GM18907 (cell line): ENCODE results near the gene PSMD12.
"Not testable (repeated sequence)": the region's sequence is repeated elsewhere in the genome, so short reads cannot be mapped to it uniquely, and the experiment has no call there.

ENCODE experiments used
- ATAC-seq: cut with Tn5 transposase; IDR thresholded peaks from one replicate; pipeline ENCODE4 v1.9.1; 2021; ENCODE audit warnings: mild to moderate bottlenecking, moderate library complexity; ENCODE audit not compliant: unreplicated experiment

Gene PSMD12

DNA sequence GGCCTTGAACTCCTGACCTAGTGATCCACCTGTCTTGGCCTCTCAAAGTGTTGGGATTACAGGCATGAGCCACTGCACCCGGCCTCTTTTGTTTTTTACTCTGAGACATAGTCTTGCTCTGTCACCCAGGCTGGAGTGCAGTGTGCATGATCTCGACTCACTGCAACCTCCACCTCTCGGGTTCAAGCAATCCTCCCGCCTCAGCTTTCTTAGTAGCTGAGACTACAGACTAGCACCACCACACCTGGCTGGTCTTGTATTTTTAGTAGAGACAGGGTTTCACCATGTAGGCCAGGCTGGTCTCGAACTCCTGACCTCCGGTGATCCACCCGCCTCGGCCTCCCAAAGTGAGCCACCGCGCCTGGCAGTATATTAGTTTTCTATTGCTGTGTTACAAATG lies 22.2 kb upstream of the PSMD12 start:
- ATAC-seq = not testable (repeated sequence)

DNA sequence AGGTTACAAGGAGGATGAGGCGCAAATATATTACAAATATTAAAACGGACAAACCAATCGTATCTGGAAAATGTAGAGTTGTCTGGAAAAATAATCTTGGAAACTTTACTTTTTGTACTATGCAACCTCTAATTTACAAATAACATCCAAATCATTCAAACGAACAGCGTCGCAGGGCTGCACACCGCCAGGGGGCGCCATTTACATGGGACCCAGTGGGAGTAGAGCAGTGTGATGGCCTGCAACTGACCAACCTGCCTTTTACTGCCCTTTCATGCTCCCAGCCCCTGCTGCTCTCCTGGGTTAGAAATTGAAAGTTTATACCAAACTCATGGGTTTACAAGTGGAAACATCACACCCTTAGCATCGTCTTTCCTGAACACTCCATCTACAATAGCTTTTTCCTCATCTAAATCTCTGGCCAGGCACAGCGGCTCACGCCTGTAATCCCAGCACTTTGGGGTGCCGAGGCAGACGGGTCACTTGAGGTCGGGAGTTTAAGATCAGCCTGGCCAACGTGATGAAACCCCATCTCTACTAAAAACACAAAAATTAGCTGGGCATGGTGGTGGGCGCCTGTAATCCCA lies 20.7 kb upstream of the PSMD12 start:
- no peak for ATAC-seq

DNA sequence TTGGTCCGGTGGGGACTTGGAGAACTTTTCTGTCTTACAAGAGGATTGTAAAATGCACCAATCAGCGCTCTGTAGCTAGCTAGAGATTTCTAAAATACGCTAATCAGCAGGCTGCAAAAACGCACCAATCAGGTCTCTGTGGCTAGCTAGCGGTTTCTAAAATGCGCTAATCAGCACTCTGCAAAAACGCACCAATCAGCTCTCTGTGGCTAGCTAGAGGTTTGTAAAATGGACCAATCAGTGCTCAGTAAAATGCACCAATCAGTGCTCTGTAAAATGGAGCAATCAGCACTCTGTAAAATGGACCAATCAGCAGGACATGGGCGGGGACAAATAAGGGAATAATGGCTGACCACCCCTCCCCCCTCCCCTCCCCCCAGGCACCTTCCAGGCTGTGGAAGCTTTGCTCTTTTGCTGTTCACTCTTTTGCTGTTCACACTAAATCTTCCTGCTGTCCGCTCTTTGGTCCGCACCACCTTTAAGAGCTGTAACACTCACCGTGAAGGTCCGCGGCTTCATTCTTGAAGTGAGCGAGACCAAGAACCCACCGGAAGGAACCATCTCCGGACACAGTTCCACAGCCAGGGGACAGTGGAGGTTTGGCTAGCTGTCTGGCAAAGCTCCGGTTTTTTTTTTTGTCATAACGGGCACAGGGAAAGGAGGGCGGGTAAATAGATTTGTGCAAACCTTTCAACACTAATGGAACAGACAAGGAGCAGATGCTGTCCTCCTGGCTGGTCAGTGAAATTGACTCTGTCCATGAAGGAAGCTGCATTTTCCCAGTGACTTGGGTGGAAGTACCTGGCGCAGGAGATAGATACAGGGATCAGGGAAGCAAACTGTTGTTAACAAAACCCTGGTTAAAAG lies 19.0 kb upstream of the PSMD12 start:
- ATAC-seq = no peak

DNA sequence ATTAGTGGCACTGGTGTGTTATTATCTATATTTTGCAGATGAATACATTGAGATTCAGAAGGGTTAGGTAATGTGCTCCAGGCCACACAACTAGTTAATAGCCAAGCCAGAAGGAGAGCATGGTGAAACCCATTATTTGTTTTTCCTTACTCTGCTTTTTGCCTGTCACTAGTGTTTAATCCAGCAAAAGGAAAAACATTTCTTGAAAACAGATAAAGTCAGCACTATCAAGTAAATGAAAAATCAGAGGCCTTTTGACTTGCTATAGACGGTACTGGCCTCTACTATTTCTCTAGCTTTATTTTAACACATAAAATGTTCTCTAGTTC lies 15.5 kb upstream of the PSMD12 start:
- no peak for ATAC-seq

DNA sequence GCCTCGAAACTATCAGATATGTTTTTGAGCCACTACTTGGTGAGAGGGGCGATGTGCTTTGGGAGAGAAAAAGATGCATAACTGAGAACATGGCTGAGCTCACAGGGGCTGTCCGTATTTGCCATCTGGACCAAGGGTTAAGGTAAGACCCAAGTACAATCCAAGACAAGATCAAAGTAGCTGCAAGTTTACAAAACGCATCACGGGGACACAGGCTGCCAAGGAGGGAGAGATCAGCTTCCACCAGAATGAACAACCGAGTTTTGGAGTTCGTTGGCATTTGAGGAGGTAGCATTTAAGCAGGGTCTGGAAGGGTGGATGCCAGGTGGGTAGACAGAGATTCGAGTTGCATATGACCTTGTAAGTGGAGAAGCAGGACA lies 12.9 kb upstream of the PSMD12 start:
- ATAC-seq = no peak

DNA sequence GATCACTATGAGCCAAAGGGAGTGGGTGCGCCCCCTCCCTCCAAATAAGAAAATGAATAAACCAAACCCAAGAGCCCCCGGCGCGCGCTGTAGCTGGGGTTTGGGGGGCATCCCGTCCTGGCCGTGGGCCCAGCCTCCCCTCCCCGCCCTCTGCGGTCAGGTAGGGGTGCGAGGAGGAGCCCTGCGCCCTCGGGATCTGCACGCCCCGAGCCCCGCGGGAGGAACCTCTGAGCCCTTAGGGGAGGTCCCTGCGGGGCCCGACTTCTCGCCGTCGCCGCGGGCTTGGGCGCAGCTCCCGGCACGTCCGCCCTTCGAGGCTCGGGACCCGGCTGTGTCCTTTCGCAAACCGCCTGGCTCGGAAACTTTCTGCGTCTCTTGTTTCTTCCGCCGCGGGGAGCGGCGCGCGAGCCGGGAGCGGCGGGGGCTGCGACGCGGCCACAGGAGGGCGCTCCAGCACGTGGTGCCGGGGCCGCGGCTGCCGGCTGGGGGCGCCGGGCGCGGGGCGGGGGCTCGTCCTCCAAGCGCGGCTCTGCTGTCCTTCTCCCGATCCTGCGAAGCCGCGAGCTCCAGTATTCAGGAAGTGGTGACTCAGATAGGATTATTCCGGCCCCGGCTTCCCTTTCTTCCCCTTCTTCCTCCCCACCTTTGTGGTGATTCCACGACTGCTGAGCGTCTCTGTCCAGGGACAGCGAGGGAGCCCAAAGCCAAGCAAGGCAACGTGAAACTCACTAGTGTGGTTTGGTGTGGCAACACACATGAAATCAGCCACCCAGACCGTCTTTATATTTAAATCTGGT lies 12.3 kb upstream of the PSMD12 start:
- peak; percentile 40 for ATAC-seq

DNA sequence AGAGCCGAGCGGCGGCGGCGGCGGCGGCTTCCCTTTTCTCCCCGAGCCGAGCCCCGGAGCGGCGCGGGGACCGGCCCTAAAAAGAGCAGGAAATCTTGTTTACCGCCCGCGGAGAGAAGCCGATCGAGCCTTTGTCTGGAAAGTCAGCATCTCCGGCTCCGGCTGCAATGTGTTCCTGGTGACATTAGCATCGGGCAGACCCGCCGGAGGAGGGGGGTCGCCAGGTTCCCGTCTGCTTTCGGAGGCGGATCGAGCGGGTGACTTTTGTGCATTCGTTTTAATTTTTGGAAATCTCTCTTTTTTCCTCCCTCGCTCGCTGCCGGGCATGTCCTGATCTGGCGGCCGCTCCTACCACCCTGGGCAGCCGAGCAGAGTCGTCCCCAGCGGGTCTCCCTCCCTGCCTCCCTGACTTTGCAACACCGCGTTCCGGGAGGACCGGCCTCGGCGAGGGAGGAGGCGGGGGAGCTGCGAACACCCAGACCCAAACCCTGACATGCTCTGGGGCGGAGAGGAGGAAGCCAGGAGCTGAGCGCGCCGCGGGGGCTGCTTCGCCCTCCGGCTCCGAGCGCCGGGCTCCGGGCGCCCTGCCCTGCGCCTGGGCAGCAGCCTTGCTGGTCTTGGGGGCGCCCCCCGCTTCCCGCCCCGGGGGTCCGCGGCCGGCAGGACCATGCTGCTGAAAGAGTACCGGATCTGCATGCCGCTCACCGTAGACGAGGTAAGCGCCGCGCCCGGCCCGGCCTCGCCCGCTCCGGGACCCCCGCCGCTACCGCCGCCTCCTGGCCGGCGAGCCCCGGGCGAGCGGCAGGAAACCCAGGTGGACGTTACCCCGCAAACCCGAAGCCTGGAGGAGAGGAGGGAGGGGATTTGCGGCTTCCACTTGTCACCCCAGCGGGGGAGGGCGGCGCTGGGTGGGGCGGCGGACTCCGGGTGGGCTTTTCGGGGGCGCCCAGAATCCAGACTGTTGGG lies 11.4 kb upstream of the PSMD12 start:
- ATAC-seq = peak; percentile 31

DNA sequence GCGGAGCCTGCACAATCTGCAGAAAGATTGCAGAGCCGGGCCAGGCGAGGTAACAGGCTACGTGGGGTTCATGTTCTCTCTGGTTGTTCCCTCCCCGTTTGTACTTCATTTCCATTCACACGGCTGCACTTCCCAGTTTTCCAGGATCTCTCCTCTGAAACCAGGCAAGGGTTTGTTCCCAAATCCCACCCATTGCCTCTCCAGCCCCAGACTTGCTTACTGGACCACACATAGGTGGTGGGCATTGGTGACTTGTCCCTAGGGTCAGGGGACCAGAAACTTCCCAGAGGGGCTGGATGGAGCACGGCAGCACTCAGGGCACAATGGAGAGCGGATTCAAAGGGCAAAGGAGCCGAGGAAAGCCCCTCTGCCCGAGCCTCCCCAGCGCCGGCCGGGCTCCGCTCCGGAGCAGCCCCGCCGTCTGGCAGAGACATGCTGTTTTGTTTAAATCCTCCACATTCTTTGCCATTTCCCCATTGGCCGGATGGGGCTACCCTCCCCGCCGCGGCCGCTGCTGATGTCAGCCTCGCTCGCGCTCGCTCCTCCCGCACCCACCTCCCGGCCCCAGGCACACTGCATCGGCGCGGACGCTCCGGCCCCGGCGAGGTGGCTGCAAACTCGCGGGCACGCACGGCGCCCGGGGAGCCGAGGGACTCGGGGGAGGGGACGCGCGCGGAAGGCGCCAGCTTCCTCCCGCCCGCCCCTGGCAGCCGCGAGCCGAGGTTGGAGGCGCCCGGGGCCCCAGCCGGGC lies 10.5 kb upstream of the PSMD12 start, which contains the start of gene PITPNC1:
TSS of gene PITPNC1 (plus strand) at position 545 of the 751 bp plus-strand sequence.
- peak; percentile 65 for ATAC-seq

DNA sequence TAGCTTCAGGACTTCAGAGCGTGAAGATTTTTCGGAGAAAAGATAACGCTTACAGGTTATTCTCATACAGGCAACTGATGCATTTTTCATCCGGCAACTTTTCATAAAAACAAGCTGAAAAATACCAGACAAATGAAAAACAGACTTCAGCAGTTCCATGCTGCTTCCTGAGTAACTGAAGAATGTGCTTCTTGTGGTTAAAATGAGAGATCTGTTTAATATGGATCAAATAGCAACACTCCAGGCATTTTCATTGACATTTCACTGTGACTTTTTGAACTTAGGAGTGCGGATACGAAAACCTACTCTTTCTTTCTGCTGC lies 10.0 kb upstream of the PSMD12 start:
- ATAC-seq = no peak

DNA sequence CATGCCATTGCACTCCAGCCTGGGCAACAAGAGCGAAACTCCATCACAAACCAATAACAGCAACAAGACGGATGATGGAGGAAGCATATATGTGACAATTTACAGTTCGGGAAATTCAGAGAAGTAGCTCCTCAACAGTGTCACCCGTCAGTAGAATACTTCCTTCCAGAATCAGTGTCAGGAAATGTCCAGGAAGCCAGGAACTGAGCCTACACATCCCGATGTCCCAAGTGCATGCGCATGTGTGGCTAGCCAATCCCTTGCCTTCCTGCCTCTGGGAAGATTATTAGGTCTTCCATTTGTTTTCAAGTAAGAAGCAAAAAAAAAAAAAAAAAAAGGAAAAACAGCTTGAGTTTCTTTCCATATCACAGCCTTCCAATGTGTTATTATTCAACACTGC lies 9.3 kb upstream of the PSMD12 start:
- no peak for ATAC-seq

DNA sequence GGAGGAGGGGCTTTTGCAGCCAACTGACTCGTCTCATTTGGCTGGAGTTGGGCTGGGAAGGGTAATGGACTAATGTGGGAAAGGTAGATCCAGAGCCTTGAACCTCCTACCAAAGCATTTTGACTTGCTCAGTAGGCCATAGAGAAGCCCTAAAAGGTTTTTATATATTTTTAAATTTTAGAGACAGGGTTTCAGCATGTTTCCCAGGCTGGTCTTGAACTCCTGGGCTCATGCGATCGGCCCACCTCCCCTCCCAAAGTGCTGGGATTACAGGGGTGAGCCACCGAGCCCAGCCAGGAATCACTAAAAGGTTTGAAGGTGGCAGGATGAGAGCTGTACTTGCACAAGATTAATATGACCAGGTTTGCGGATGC lies 8.7 kb upstream of the PSMD12 start:
- no peak for ATAC-seq

DNA sequence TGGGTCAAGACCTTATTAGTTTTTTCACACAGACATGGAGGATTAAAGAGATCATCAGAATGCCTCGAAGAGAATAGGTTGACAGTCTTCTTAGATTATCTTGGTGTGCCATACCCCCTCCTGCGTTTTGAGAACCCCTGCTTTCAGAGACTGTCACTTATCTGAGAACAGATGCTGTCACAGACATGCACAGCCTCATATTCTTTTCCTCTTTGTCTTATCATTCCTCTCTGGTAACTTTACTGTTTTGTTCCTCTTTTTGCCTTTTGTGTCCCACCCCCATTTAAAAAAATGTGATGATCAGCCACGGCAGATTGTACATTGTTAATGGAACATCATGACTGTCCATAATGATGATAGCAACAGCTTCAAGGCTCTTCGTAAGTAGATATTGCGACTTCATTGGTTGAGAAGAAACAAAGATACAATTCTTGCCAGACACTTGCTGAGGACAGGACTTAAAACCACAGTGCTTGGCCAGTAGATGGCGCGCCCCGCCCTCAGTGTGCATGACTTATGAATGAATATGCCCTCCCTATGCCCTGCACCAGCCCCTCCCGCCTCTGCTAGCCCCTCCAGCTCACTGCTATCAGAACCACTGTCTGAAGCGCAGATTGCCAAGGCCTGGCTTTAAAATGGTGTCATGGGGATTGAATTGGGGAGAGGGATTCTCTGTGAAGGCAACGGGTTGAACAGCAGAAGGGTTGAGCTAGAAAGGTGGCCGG lies 8.1 kb upstream of the PSMD12 start:
- peak; percentile 36 for ATAC-seq

DNA sequence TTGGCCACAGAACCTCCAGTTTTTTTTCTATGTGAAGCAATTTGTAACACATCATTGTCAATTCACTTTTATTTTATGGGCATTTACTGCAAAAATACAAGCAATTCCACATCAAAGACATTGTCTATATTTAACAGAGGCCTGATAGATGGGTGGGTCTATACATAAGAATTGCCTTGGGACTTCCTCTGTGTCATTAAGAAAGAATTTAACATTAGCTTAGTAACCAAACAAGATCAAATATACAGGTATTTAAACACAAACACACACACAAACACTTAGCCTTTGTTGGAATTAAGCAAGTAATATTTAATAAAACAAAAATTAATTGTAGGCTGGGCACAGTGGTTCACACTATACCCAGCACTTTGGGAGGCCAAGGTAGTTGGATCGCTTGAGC lies 6.4 kb upstream of the PSMD12 start:
- no peak for ATAC-seq

DNA sequence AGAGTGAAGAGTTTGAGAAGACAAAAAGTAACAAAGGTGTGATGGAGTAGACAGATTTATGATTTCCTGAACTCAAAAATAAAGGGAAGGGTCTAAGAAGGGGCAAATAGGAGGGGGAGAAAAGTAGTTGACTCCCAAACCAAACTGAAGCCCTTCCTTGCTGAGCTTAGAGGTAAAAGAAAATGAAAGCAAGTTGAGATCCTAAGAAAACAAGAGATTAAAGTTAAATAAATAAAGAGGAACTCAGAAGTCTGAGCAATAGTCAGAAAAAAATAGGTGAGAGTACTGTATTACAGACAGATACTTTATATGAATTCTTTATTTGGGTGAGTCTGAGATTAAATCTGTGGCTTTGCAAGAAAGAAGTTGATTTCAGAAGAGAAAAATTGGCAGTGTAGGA lies 3.3 kb upstream of the PSMD12 start:
- no peak for ATAC-seq

DNA sequence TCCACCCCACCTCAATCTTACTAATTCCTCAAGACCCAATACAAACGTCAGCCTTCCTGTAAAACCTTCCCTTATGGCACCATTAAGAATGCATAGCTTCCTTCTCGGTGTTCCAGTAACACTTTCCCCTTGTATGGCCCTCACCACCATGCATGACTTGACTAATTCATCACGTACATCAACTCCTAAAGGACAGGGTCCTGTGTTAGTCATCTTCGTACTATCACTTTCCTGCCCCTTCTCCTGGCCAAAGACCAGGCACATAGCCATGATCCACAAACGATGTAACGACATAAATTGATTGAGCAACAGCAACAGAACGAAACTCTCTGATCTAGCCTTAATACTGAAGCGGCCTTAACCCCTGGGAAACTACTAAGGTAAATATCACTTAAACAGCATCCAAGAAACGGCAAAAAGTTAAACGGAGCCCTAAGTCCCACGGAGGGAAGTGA lies 612 bp downstream of the PSMD12 start:
- no peak for ATAC-seq

DNA sequence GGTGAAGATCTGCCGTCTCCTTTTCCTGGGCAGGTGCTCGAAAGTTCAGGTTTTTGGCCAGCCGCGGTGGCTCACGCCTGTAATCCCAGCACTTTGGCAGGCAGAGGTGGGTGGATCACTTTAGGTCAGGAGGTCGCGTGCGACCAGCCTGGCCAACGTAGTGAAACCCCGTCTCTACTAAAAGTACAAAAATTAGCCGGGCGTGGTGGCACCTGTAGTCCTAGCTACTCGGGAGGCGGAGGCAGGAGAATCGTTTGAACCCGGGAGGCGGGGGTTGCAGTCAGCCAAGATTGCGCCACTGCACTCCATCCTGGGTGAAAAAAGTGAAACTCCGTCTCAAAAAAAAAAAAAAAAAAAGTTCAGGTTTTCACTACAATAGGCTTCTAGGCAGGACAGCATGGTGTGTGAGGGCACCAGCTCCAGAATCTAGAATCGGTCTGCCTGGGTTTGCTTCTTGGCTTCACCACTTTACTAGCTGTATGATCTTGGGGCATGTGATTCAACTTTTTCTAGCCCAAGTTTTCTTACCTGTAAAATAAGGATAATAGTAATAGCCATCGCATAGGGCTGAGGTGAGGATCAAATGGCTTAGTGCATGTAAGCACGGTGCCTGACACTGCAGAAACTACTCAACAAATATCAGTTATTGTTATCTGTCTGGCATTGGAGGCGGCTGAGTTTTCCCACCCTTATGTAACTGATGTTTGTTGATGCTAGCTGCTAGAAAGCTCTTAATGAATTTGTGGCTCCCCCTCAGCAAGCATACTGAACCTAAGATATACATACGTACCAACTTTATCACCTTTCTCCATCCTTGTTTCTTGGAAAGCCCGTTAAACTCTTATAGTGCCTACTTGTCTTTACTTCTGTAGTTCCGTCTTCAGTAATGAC lies 1.3 kb downstream of the PSMD12 start:
- no peak for ATAC-seq

DNA sequence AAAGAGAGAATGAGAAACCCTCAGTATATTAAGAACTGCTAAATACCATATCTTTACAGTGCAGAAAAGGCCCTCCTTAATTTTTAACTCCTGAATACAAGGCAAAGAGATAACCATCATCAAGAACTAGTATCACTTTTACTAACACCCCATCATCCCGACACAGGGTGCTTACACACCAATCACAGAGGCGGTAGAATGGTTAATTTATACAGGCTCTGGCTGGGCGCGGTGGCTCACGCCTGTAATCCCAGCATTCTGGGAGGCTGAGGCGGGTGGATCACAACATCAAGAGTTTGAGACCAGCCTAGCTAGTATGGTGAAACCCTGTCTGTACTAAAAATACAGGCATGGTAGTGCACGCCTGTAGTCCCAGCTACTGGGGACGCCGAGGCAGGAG lies 4.2 kb downstream of the PSMD12 start:
- ATAC-seq = no peak

DNA sequence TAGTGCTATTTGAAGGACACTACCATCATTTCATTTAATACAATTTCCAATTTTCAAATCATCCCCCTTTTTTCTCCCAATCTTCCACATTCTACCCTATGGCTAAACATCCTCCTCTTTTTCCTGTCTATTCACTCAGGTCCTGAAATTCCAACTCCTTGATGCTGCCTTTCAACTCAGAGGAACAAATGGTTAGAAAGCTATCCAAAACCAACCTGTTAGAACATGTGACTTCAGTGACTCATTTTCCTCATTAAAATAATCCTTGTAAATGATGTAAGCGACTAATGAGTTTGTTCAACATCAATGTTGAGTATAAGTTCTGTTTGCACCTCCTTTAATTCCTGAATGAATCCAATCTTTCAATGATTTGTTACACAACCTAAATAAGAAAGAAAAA lies 5.5 kb downstream of the PSMD12 start:
- ATAC-seq = no peak
